Osteocyte (in vitro differentiated cells): ENCODE measurements around the gene CEACAM21. TPM values are rescaled to one million over a fixed set of nuclear protein-coding genes. Genes with fewer than 3 reads are reported as not detected.

ENCODE experiments used
- DNase-seq: peaks from one replicate; pipeline ENCODE4 v3.0.0; 2021; ENCODE audit warnings: mixed read lengths; ENCODE audit not compliant: unreplicated experiment; ENCODE audit errors: extremely low spot score
- H3K27ac Mint-ChIP-seq: one replicate; pipeline ENCODE4 v1.8.0; 2021; ENCODE audit warnings: mild to moderate bottlenecking, mixed read lengths; ENCODE audit not compliant: unreplicated experiment
- H3K27me3 Mint-ChIP-seq: one replicate; pipeline ENCODE4 v1.8.0; 2021; ENCODE audit warnings: mixed read lengths; ENCODE audit not compliant: unreplicated experiment
- H3K36me3 Mint-ChIP-seq: one replicate; pipeline ENCODE4 v1.8.0; 2021; ENCODE audit warnings: mixed read lengths; ENCODE audit not compliant: unreplicated experiment
- H3K4me1 Mint-ChIP-seq: one replicate; pipeline ENCODE4 v1.8.0; 2021; ENCODE audit warnings: mixed read lengths; ENCODE audit not compliant: unreplicated experiment
- H3K4me3 Mint-ChIP-seq: one replicate; pipeline ENCODE4 v1.8.0; 2021; ENCODE audit warnings: mild to moderate bottlenecking, moderate library complexity, mixed read lengths; ENCODE audit not compliant: unreplicated experiment
- H3K9me3 Mint-ChIP-seq: one replicate; pipeline ENCODE4 v1.8.0; 2021; ENCODE audit warnings: mixed read lengths; ENCODE audit not compliant: unreplicated experiment
- total RNA-seq: library from RNA; stranded (reverse); gene quantifications from 2 replicates; pipeline ENCODE4 v1.2.1, GENCODE V29; 2021
- TF ChIP-seq, protein P1 (sequence below): fragments of 200-600 bp; sonication (generic); IDR thresholded peaks from 2 replicates; pipeline ENCODE4 v1.5.0; 2021; ENCODE audit warnings: antibody characterized with exemption, mild to moderate bottlenecking, moderate library complexity

Gene CEACAM21
- total RNA-seq, 1 donor from 2014 or later, result not detected

DNA sequence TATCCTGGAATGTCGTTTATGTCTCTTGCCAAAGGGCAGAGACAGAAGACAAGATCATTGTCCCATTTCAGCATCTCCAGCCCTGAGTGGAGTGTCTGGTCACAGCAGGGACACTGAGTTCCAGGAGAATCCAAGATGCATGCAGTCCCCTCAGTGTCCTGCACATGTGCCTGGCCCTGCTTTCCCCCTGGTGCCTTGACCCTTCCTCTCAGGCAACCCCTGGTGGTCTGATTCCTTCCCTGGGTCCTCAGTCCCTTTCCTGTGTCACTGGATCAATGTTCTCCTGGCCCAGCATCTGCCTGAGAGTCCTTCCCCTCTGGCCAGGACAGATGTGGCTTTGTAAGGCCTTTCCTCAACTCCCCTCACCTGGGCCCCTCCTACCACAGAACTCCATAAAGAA lies 9.0 kb downstream of the CEACAM21 start:
- no peaks in the 10 kb centered on the region for H3K4me1 Mint-ChIP-seq
- no peak overlapping the region for H3K27ac Mint-ChIP-seq
- H3K4me3 Mint-ChIP-seq, result no peak overlapping the region
- H3K9me3 Mint-ChIP-seq, result peaks cover 25% of the 10 kb centered on the region
- peak; percentile 78 for DNase-seq
- no peaks in the 10 kb centered on the region for H3K27me3 Mint-ChIP-seq
- TF ChIP-seq, protein P1, sequence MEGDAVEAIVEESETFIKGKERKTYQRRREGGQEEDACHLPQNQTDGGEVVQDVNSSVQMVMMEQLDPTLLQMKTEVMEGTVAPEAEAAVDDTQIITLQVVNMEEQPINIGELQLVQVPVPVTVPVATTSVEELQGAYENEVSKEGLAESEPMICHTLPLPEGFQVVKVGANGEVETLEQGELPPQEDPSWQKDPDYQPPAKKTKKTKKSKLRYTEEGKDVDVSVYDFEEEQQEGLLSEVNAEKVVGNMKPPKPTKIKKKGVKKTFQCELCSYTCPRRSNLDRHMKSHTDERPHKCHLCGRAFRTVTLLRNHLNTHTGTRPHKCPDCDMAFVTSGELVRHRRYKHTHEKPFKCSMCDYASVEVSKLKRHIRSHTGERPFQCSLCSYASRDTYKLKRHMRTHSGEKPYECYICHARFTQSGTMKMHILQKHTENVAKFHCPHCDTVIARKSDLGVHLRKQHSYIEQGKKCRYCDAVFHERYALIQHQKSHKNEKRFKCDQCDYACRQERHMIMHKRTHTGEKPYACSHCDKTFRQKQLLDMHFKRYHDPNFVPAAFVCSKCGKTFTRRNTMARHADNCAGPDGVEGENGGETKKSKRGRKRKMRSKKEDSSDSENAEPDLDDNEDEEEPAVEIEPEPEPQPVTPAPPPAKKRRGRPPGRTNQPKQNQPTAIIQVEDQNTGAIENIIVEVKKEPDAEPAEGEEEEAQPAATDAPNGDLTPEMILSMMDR, result no peak
- no peaks in the 10 kb centered on the region for H3K36me3 Mint-ChIP-seq

DNA sequence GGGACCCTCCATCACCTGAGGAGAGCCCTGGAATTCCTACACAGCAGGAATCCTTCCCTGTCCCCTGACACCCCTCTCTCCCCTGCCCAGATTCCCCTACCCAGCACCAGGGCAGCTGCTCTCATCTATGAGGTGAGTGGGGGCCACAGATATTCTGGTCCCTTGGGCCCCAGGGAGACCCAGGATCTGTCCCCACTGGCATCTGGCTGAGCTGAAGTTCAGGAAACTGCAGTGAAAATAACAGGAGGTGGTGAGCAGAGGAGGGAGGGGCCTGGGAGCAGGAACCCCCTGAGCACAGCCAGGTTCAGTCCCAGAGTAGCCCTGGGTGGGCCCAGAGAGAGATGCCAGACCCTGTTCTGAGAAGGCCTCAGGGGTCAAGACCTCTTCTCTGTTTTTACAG lies 10.1 kb downstream of the CEACAM21 start:
- Mint-ChIP-seq H3K4me1 (no peaks in the 10 kb centered on the region), H3K27ac (no peak overlapping the region), H3K9me3 (peaks cover 22% of the 10 kb centered on the region), H3K36me3 (no peaks in the 10 kb centered on the region), H3K4me3 (no peak overlapping the region), H3K27me3 (no peaks in the 10 kb centered on the region)
- peak; percentile 64 for DNase-seq
- TF ChIP-seq, protein P1, result no peak

DNA sequence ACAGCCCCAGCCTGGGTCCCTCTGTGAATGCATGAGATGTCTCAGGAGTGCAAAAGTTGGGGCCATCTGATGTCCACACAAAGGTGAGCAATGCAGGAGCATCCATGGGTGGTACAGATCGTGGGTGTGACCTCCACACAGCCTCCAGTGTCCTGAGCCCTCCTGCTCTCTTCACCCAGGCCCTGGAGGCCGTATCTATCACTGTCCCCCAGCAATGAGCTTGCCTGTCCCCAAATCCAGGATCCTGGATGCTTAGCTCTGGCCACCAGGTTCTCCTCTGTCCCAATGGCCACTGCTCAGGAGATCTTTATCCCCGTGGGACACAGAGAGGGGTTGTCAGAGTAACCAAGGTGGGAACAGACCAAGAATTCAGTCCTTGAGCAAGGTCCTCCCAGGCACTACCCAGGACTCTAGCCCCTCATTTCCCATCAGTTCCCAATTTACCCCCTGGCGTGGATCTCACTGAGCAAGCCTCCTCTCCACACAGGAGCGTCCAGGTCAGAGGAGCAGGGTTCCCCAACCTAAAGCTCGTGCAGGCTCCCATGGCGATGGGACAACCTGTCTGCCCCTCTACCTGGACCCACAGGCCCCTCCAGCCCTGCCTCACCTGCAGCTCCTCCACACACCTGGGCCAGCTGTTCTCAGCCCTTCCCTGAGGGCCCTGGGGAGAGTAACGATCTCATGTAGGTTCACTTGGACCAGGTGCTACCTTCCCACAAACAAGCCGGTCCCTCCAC lies 11.3 kb downstream of the CEACAM21 start:
- H3K36me3 Mint-ChIP-seq, result no peaks in the 10 kb centered on the region

DNA sequence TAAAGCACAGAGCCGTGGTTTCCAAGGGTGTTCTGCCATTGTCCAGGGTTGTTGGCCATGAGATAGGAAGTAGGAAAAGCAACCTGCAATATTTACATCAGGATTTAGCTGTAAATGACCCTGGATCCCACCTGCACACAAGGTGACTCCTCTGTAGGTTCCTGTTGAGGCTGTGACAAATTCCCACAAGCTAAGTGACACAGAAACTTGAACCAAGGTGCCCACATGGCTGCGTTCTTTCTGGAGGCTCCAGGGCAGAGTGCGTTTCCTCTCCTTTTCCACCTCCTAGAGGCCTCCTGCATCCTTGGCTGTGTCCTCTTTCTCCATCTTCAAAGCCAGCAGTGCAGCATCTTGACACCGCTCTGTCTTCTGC lies 11.9 kb downstream of the CEACAM21 start:
- TF ChIP-seq, protein P1, result no peak
- H3K4me3 Mint-ChIP-seq, result no peak overlapping the region

More for the DNA sequence above, 11.3 kb downstream of the CEACAM21 start:
- TF ChIP-seq, protein P1, result no peak
- H3K9me3 Mint-ChIP-seq, result peaks cover 16% of the 10 kb centered on the region
- no peak overlapping the region for H3K27ac Mint-ChIP-seq
- no peaks in the 10 kb centered on the region for H3K4me1 Mint-ChIP-seq
- DNase-seq, result peak; percentile 78
- no peaks in the 10 kb centered on the region for H3K27me3 Mint-ChIP-seq
- no peak overlapping the region for H3K4me3 Mint-ChIP-seq

DNA sequence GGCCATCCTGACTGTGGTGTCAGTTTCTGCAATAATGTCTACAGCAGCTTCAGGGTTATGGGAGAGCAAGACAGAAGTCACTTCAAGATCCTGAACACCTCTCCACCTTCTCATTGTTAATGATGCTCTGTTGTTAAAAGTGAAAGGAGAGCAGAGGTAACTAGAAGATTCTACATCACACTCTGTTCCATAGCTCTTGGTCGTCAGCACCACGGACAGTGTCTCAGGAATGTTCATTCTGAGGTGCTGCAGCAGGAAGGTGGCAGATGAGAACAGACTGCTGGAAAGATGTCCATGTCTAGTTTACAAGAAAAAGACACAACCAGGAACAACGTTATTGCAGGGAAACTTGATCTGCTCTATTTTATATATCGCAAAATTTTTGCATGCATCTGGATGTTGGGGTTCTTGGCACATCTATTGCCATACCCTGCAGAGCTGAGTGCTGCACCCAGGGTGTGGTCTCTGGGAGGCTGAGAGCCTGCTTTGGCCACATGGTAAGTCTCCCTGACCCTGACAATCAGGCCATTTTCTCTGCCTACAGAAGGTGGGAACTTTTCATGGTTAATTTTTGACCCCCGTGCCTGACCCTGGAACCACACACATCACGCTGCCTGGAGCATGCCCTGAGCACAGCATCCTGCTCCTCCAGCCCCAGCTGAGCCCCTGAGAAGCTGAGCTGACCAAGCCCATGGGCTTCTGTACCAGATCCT lies 12.7 kb downstream of the CEACAM21 start:
- Mint-ChIP-seq H3K4me3 (no peak overlapping the region), H3K27ac (no peak overlapping the region), H3K9me3 (peaks cover 6% of the 10 kb centered on the region), H3K36me3 (no peaks in the 10 kb centered on the region), H3K4me1 (no peaks in the 10 kb centered on the region), H3K27me3 (no peaks in the 10 kb centered on the region)
- TF ChIP-seq, protein P1, result no peak
- no peak for DNase-seq

More for the DNA sequence above, 11.9 kb downstream of the CEACAM21 start:
- Mint-ChIP-seq H3K36me3 (no peaks in the 10 kb centered on the region), H3K4me1 (no peaks in the 10 kb centered on the region), H3K27ac (no peak overlapping the region), H3K9me3 (peaks cover 15% of the 10 kb centered on the region), H3K27me3 (no peaks in the 10 kb centered on the region)
- DNase-seq, result peak; percentile 60
